Liver (tissue), 2 donors: Measurements from ENCODE around the gene TUBGCP2.

Experiments
- CTCF ChIP-seq: fragments of 150-350 bp; IDR thresholded peaks from 2 replicates; pipeline ENCODE4 v1.5.1; 2017; ENCODE audit warnings: improper control_type of control experiment, low read depth, low read length; ENCODE audit not compliant: missing input control
- REST ChIP-seq: IDR thresholded peaks from 2 replicates; pipeline ENCODE4 v1.6.1; 2016; ENCODE audit warnings: antibody characterized with exemption, mild to moderate bottlenecking
- donor health status: healthy.

- no peak for TF ChIP-seq CTCF
- no peak for TF ChIP-seq REST
Measured at GRCh38 chr10:133262696-133263095, 46.0 kb downstream of the TUBGCP2 start.
